Neural cell (in vitro differentiated cells): ENCODE measurements around the gene PLEKHM3. TPM values are rescaled to one million over a fixed set of nuclear protein-coding genes. Genes with fewer than 3 reads are reported as not detected.

Source experiments
- H2AFZ ChIP-seq: fragments of 200-600, 300-800 bp; sonication (generic), shearing (Covaris generic); 2 replicates; pipeline ENCODE4 v1.6.0; 2014; ENCODE audit warnings: low read depth, mild to moderate bottlenecking, antibody characterized with exemption, low read length, moderate library complexity
- H3F3A ChIP-seq: fragments of 200-600 bp; shearing (Covaris generic); 2 replicates; pipeline ENCODE4 v1.6.1; 2016; ENCODE audit warnings: mild to moderate bottlenecking, moderate library complexity, mixed read lengths, antibody characterized with exemption, low read length; ENCODE audit not compliant: insufficient read depth, poor library complexity, severe bottlenecking
- H3K27ac ChIP-seq: fragments of 200-600, 300-800 bp; sonication (generic), shearing (Covaris generic); 2 replicates; pipeline ENCODE4 v1.5.1; 2014; ENCODE audit warnings: mild to moderate bottlenecking, low read length, moderate library complexity
- H3K27me3 ChIP-seq: fragments of 300-800, 200-600 bp; sonication (generic), shearing (Covaris generic); 2 replicates; pipeline ENCODE4 v1.6.0; 2014; ENCODE audit warnings: mild to moderate bottlenecking, low read depth, low read length, moderate library complexity; ENCODE audit not compliant: insufficient read depth
- H3K36me3 ChIP-seq: fragments of 300-800, 200-600 bp; sonication (generic), shearing (Covaris generic); 2 replicates; pipeline ENCODE4 v1.5.1; 2014; ENCODE audit warnings: mild to moderate bottlenecking, antibody characterized with exemption, low read length, moderate library complexity; ENCODE audit not compliant: insufficient read depth
- H3K4me2 ChIP-seq: fragments of 300-800, 200-600 bp; sonication (generic), shearing (Covaris generic); 2 replicates; pipeline ENCODE4 v1.6.0; 2014; ENCODE audit warnings: mild to moderate bottlenecking, low read length
- H3K4me3 ChIP-seq: fragments of 300-800, 200-600 bp; sonication (generic), shearing (Covaris generic); 2 replicates; pipeline ENCODE4 v1.5.1; 2014; ENCODE audit warnings: mild to moderate bottlenecking, low read length, moderate library complexity
- H3K79me2 ChIP-seq: fragments of 200-600 bp; shearing (Covaris generic); replicated peaks from 2 replicates; pipeline ENCODE4 v1.6.0; 2014; ENCODE audit warnings: mild to moderate bottlenecking, low read length, moderate library complexity; ENCODE audit not compliant: insufficient read depth
- H3K9ac ChIP-seq: fragments of 300-800, 200-600 bp; sonication (generic), shearing (Covaris generic); 2 replicates; pipeline ENCODE4 v1.6.1; 2016; ENCODE audit warnings: mild to moderate bottlenecking, low read length, mixed read lengths
- H3K9me2 ChIP-seq: fragments of 200-600 bp; shearing (Covaris generic); 2 replicates; pipeline ENCODE4 v1.6.1; 2016; ENCODE audit warnings: mild to moderate bottlenecking, low read length, mixed read lengths; ENCODE audit not compliant: insufficient read depth
- H3K9me3 ChIP-seq: fragments of 200-600, 300-800 bp; sonication (generic), shearing (Covaris generic); 2 replicates; pipeline ENCODE4 v1.6.1; 2016; ENCODE audit warnings: mild to moderate bottlenecking, mixed run types, low read length, moderate library complexity, mixed read lengths
- H4K20me1 ChIP-seq: fragments of 200-600 bp; shearing (Covaris generic); 2 replicates; pipeline ENCODE4 v1.6.1; 2016; ENCODE audit warnings: mild to moderate bottlenecking, mixed run types; ENCODE audit not compliant: insufficient read depth
- EP300 ChIP-seq: fragments of 450-650 bp; conservative IDR thresholded peaks from 2 replicates; pipeline ENCODE4 v1.6.1; 2014; ENCODE audit warnings: antibody characterized with exemption, mild to moderate bottlenecking, moderate library complexity; ENCODE audit not compliant: poor library complexity, severe bottlenecking
- EZH2 ChIP-seq: fragments of 200-600, 300-800 bp; shearing (Covaris generic), sonication (generic); IDR thresholded peaks from 2 replicates; pipeline ENCODE4 v1.6.1; 2014; ENCODE audit warnings: antibody characterized with exemption, low read length, borderline replicate concordance, mild to moderate bottlenecking; ENCODE audit not compliant: insufficient read depth, poor library complexity, severe bottlenecking
- MXI1 ChIP-seq: fragments of 450-650 bp; conservative IDR thresholded peaks from 2 replicates; pipeline ENCODE4 v1.6.1; 2014; ENCODE audit warnings: antibody characterized with exemption, mild to moderate bottlenecking; ENCODE audit not compliant: poor library complexity, severe bottlenecking
- POLR2AphosphoS5 ChIP-seq: IDR thresholded peaks from 2 replicates; pipeline ENCODE4 v1.6.1; 2012
- RAD21 ChIP-seq: fragments of 450-650 bp; conservative IDR thresholded peaks from 2 replicates; pipeline ENCODE4 v1.6.1; 2014; ENCODE audit warnings: antibody characterized with exemption, mild to moderate bottlenecking, moderate library complexity
- SMC3 ChIP-seq: fragments of 450-650 bp; conservative IDR thresholded peaks from 2 replicates; pipeline ENCODE4 v1.6.1; 2014; ENCODE audit warnings: antibody characterized with exemption, mild to moderate bottlenecking, moderate library complexity; ENCODE audit not compliant: poor library complexity
- TAF1 ChIP-seq: IDR thresholded peaks from 2 replicates; pipeline ENCODE4 v1.6.1; 2012; ENCODE audit warnings: low read depth
- polyA plus RNA-seq: library from polyadenylated mRNA; depleted of rRNA; stranded (reverse); fragments of >200 nt; gene quantifications from 2 replicates; pipeline ENCODE4 v1.2.3, GENCODE V29; 2014
- TF ChIP-seq, protein P1 (sequence below): IDR thresholded peaks from 2 replicates; pipeline ENCODE4 v1.6.1; 2012; ENCODE audit warnings: borderline replicate concordance
- TF ChIP-seq, protein P2 (sequence below): fragments of 450-650 bp; IDR thresholded peaks from 2 replicates; pipeline ENCODE4 v1.5.1; 2014; ENCODE audit warnings: antibody characterized with exemption, mild to moderate bottlenecking, moderate library complexity; ENCODE audit not compliant: poor library complexity, severe bottlenecking

Gene PLEKHM3
- polyA plus RNA-seq, 1 donor from 2014 or later: 13.4 TPM

DNA sequence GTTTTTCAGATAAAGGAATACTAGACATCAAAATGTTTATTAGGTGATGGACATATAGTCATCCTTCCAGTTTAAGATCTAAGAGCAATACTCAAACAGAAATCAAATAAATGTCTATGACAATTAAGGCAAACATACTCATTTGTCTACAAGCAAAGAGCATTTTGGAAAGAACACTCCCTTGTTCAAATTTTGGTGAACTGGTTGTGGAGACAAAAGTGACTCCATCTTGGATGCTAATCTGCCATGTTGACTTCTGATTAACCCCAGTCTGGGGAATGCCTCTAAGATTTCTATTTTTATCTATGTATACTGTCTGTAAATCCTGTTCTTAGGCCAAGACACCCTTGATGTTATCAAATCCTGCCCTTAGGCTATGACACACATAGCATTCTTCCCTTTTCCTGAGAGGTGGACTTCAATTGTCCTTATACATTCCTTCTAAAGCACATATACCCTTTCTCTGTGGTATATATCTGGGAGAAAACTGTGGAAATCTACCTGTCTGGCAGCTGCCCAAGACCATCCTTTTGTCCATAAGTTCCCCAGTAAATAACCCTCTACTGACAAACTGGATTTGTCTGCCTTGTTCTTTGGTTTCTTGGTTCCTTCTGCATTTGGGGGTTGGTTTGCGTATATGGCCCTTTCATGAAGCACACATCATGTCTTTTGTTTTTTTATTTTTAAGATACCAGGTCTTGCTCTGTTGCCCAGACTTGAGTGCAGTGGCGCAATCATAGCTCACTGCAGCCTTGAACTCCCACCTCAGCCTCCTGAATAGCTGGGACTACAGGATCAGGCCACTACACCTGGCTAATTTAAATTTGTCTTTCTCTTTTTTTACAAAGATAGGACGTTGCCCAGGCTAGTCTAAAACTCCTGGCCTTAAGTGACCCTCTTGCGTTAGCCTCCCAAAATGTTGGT, 12.5 kb upstream of the PLEKHM3 start:
- H3K79me2 ChIP-seq: no peaks in the 10 kb centered on the region
- TF ChIP-seq SMC3 (no peak), RAD21 (no peak), POLR2AphosphoS5 (no peak), TAF1 (no peak), EP300 (no peak), EZH2 (no peak), MXI1 (no peak)
- TF ChIP-seq, protein P1, sequence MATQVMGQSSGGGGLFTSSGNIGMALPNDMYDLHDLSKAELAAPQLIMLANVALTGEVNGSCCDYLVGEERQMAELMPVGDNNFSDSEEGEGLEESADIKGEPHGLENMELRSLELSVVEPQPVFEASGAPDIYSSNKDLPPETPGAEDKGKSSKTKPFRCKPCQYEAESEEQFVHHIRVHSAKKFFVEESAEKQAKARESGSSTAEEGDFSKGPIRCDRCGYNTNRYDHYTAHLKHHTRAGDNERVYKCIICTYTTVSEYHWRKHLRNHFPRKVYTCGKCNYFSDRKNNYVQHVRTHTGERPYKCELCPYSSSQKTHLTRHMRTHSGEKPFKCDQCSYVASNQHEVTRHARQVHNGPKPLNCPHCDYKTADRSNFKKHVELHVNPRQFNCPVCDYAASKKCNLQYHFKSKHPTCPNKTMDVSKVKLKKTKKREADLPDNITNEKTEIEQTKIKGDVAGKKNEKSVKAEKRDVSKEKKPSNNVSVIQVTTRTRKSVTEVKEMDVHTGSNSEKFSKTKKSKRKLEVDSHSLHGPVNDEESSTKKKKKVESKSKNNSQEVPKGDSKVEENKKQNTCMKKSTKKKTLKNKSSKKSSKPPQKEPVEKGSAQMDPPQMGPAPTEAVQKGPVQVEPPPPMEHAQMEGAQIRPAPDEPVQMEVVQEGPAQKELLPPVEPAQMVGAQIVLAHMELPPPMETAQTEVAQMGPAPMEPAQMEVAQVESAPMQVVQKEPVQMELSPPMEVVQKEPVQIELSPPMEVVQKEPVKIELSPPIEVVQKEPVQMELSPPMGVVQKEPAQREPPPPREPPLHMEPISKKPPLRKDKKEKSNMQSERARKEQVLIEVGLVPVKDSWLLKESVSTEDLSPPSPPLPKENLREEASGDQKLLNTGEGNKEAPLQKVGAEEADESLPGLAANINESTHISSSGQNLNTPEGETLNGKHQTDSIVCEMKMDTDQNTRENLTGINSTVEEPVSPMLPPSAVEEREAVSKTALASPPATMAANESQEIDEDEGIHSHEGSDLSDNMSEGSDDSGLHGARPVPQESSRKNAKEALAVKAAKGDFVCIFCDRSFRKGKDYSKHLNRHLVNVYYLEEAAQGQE: no peak
- TF ChIP-seq, protein P2, sequence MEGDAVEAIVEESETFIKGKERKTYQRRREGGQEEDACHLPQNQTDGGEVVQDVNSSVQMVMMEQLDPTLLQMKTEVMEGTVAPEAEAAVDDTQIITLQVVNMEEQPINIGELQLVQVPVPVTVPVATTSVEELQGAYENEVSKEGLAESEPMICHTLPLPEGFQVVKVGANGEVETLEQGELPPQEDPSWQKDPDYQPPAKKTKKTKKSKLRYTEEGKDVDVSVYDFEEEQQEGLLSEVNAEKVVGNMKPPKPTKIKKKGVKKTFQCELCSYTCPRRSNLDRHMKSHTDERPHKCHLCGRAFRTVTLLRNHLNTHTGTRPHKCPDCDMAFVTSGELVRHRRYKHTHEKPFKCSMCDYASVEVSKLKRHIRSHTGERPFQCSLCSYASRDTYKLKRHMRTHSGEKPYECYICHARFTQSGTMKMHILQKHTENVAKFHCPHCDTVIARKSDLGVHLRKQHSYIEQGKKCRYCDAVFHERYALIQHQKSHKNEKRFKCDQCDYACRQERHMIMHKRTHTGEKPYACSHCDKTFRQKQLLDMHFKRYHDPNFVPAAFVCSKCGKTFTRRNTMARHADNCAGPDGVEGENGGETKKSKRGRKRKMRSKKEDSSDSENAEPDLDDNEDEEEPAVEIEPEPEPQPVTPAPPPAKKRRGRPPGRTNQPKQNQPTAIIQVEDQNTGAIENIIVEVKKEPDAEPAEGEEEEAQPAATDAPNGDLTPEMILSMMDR: no peak
- H3K4me3 ChIP-seq: no peak overlapping the region
- H3F3A ChIP-seq: no peaks in the 10 kb centered on the region
- no peak overlapping the region for H3K27ac ChIP-seq
- H3K27me3 ChIP-seq: no peaks in the 10 kb centered on the region
- H4K20me1 ChIP-seq: no peaks in the 10 kb centered on the region
- no peak overlapping the region for H3K9ac ChIP-seq
- no peaks in the 10 kb centered on the region for H3K9me2 ChIP-seq
- no peaks in the 10 kb centered on the region for H3K36me3 ChIP-seq
- H2AFZ ChIP-seq: no peak overlapping the region
- no peaks in the 10 kb centered on the region for H3K9me3 ChIP-seq
- H3K4me2 ChIP-seq: no peak overlapping the region

DNA sequence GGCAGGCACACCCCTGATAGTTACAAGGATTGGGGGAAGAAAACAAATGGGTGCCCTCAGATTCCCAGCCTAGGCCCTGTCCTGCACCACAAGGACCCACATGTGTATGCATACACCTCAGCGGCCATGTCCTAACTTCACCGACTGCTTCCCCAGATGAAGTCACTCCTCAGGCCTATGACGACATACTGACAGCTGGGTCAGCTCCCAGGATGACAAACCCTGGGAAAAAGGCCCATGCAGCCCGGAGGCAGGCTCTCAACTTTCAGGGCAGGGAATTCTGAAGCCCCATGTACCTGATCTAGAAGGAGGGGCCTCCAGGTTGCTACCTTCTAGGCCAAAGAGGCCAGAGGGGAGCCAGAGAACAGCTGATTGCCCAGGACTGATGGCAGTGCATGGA, 11.0 kb upstream of the PLEKHM3 start:
- Histone ChIP-seq H3K79me2 (no peaks in the 10 kb centered on the region), H3K4me3 (no peak overlapping the region), H3K9ac (no peak overlapping the region), H3K27me3 (no peaks in the 10 kb centered on the region), H4K20me1 (no peaks in the 10 kb centered on the region), H3K4me2 (no peak overlapping the region), H3K9me3 (no peaks in the 10 kb centered on the region), H3F3A (no peaks in the 10 kb centered on the region), H3K27ac (no peak overlapping the region), H2AFZ (no peak overlapping the region), H3K9me2 (no peaks in the 10 kb centered on the region), H3K36me3 (no peaks in the 10 kb centered on the region)
- no peak for TF ChIP-seq SMC3
- TF ChIP-seq POLR2AphosphoS5: no peak
- TF ChIP-seq EZH2: no peak
- TF ChIP-seq MXI1: no peak
- TF ChIP-seq RAD21: no peak
- TF ChIP-seq, protein P2: no peak
- no peak for TF ChIP-seq TAF1
- TF ChIP-seq EP300: no peak
- TF ChIP-seq, protein P1: no peak
